Measurements from ENCODE around the gene MCTS1.
"Not testable (repeated sequence)": the region's sequence is repeated elsewhere in the genome, so short reads cannot be mapped to it uniquely, and the experiment has no call there.

The MCTS1 gene

DNA sequence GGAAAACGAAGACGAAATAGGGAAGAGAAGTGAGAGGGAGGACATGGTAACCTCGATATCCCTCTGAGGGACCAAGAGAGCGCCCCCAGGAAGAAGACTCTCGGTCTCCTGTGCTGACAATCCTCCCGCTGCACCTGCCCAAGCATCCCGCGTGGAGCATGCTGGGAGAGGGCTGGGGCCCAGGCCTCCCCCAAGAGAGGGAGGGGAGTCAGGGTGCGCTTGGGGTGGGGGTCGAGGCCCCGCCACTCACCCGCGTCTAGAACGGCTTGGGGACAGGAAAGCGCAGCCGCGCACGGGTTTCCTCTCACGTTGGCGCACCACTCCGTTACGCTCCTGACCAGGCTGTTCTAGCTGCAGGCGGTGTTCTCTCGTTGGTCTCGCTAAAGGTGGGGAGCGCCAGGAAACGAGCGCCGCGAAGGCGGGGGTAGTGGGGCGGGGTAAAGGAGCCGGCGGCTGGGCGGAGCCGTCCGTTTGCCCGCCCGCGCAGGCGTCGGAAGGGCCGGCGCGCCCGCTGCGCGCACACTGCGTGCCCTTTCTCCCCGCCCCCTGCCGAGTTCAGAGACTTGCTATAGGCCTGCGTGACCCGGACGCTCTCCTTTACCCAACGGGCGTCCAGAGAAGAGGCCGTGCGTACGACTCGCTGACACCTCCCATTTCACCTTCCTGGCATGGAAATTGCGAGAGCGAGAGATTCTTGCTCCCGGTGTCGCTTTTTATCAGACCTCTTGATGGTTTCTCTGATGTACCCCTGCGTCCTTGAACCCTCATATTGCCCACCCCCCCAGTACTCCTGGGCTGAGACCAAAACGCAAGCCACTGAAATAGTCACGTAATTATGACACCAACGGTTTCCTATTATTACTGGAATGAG is 26.0 kb downstream of the MCTS1 start, which contains the start of gene C1GALT1C1:
TSS of gene C1GALT1C1 (minus strand) at position 388 of the 871 bp plus-strand sequence. CDS start 2,888 bp downstream, outside the sequence.
- DNase-seq, result peak; percentile 97

DNA sequence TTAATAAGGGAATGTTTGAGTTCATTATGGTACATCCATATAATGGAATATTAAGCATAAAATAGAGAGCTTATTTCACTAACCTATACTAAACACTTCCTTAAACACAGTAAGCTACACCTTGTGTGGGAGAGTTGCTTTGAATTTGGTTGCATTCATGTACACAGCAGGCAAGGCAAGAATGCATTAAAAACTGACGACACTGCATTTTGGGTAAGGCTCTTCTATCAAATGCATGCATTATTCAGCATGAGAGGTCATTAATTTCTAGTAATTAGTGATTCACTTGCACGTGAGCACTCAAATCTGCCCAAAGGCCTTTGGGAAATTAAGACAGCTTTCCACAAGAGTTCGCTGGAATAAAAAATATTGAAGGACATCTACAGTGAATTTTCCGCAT is 34.7 kb downstream of the MCTS1 start:
- DNase-seq, result no peak

DNA sequence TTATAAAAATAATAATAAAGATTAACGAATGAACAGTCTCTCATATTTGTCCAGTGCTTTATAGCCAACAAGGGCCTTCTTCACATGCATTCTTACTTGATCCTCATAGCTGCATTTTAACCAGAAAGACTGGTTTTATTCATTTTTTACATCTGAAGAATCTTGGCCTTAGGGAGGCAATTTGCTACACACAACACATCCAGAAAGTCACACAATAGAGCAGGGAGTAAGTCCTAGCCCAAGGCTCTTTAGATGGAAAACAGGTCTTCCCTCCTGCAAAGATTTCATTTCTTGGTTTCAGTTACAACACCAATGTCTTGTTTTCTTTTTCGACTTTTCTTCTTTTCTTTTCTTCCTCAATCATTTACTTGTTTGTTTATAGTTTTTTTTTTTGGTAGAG is 39.0 kb downstream of the MCTS1 start:
- DNase-seq, result no peak

DNA sequence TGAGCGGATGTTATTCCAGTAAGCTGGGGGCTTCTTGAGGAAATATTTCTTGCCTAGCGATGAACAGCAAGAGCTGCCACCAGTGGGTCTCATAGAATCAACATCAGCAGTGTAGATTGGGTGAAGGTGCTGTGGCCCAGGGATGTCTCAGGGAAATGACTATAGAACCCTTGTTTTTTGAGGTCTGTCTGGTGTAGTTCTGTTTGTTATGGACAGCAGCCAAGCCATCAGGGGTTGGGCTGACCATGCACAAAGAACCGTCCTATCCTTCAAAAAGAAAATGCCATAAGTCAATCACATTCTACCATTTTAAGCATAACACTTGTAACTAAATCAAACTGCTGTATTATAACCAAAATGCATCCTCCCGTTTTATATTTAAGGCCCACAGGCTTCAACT is 43.2 kb downstream of the MCTS1 start:
- no peak for DNase-seq

DNA sequence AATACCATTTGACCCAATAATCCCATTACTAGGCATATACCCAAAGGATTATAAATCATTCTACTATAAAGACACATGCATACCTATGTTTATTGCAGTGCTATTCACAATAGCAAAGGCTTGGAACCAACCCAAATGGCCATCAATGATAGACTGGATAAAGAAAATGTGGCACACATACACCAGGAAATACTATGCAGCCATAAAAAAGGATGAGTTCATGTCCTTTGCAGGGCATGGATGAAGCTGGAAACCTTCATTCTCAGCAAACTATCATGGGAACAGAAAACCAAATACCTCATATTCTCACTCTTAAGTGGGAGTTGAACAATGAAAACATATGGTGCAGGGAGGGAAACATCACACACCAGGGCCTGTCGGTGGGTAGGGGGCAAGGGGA is 48.4 kb downstream of the MCTS1 start:
- DNase-seq, result not testable (repeated sequence)

DNA sequence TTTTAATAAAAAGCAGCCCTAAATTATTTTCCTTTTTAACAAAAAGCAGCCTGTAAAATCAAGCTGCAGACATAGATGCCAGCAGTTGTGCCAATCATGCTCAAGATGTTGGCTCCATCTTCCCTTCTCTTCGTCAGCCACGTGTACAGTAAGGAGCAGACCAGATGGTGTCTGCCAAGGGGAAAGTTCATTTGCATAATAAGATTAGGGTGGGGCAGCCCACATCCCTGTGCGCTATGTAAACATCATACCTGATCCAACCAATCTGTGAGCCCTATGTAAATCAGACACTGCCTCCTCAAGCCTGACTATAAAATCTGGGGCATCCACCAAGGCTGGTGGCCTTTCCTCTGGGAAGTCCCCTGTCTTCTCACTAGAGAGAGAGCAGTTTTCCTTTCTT is 49.1 kb downstream of the MCTS1 start:
- no peak for DNase-seq

DNA sequence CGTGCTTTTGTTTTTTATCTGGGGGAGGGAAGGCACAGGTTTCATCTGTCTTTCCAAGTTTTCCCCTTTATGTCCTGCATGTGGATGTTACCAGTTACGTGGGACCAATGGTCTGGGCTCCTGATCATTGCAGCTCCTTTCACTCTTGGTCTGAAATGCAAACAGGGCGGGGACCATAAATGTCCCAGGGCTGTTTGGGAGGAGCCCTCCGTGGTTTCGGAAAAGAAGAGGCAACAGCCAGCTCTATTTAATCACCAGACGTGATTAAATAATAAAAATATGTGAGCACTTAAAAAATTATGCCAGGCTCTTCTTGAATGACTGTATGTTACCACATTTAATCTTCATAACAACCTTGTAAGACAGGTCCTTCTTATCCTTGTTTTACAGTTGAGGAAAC is 56.7 kb downstream of the MCTS1 start:
- DNase-seq, result no peak

All from NCI-H1105 treated with DMSO at 0.1 percent for 48 hours (cell line).